Measurements from ENCODE around the gene NLRC5. TPM values are rescaled to one million over a fixed set of nuclear protein-coding genes. Genes with fewer than 3 reads are reported as not detected.

Gene NLRC5
- total RNA-seq, 3 donors from 2014 or later (not counting 1 experiment from before 2014, with no cell fraction given), result 320 to 563 (median 535) TPM

DNA sequence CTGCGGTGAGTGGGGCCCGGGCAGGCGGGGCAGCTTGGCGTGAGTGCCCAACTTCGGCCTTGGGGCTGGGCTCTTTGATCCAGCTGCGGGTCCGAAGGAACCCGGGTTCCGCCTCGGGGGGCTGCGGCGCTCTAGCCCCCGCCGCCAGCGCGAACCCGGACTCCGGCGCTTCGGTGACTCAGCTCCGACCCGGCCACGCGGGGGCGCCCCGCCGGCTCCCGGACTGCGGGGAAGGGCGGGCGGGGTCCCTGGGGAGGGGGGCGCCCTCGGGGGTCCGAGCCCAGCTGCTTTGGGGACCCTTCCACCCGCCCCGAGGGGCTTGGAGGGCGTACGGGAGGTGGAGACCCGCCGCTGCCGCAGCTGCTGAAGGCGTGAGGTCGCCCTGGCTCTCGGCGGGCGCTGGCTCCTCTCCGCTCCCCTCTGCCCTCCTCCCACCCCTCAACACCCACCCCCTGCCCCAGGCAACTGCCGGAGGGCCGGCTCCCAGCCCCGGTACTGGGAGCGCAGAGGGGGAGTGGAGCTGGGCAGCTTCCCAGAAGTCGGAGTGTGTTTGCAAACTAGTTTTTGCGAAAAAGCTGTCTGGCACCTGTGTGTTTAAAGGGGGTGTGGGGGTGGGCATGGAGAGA, 103.5 kb downstream of the NLRC5 start:
- H3K36me3 Mint-ChIP-seq, result no peaks in the 10 kb centered on the region
- under 1% methylated on average over 52 of the region's 53 CpGs for WGBS (ENCODE audit: insufficient coverage)
- Histone ChIP-seq H3K9me3 (ENCODE audit: control insufficient read depth, insufficient read depth, low read length) (no peaks in the 10 kb centered on the region), H3K4me1 (ENCODE audit: control insufficient read depth, insufficient read depth, low read length) (peaks cover 17% of the 10 kb centered on the region), H3K27ac (ENCODE audit: low read length) (no peak overlapping the region), H3K36me3 (ENCODE audit: control insufficient read depth, insufficient read depth, low read length) (no peaks in the 10 kb centered on the region), H3K27me3 (ENCODE audit: control insufficient read depth, insufficient read depth, low read length) (peaks cover 16% of the 10 kb centered on the region), H3K4me3 (ENCODE audit: low read length) (peak overlapping the region; percentile 31)
- DNase-seq (peak in 1 of 2 donors; percentile 68), ATAC-seq (peak; percentile 51 to 74 (median 68))
- H3K27ac Mint-ChIP-seq, result no peak overlapping the region
- no peaks in the 10 kb centered on the region for H3K9me3 Mint-ChIP-seq
- peaks cover 9 to 12% of the 10 kb centered on the region in 2 donors for H3K4me1 Mint-ChIP-seq
- intact Hi-C loops (cut with micrococcal nuclease), result no loop called here
- peaks cover 10 to 27% of the 10 kb centered on the region in 2 donors for H3K27me3 Mint-ChIP-seq (ENCODE audit: low read depth in 2 of 2)
- H3K4me3 Mint-ChIP-seq, result no peak overlapping the region
- TF ChIP-seq, protein P1, sequence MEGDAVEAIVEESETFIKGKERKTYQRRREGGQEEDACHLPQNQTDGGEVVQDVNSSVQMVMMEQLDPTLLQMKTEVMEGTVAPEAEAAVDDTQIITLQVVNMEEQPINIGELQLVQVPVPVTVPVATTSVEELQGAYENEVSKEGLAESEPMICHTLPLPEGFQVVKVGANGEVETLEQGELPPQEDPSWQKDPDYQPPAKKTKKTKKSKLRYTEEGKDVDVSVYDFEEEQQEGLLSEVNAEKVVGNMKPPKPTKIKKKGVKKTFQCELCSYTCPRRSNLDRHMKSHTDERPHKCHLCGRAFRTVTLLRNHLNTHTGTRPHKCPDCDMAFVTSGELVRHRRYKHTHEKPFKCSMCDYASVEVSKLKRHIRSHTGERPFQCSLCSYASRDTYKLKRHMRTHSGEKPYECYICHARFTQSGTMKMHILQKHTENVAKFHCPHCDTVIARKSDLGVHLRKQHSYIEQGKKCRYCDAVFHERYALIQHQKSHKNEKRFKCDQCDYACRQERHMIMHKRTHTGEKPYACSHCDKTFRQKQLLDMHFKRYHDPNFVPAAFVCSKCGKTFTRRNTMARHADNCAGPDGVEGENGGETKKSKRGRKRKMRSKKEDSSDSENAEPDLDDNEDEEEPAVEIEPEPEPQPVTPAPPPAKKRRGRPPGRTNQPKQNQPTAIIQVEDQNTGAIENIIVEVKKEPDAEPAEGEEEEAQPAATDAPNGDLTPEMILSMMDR (IDR thresholded peaks at IDR 0.05), result peak; percentile 65

DNA sequence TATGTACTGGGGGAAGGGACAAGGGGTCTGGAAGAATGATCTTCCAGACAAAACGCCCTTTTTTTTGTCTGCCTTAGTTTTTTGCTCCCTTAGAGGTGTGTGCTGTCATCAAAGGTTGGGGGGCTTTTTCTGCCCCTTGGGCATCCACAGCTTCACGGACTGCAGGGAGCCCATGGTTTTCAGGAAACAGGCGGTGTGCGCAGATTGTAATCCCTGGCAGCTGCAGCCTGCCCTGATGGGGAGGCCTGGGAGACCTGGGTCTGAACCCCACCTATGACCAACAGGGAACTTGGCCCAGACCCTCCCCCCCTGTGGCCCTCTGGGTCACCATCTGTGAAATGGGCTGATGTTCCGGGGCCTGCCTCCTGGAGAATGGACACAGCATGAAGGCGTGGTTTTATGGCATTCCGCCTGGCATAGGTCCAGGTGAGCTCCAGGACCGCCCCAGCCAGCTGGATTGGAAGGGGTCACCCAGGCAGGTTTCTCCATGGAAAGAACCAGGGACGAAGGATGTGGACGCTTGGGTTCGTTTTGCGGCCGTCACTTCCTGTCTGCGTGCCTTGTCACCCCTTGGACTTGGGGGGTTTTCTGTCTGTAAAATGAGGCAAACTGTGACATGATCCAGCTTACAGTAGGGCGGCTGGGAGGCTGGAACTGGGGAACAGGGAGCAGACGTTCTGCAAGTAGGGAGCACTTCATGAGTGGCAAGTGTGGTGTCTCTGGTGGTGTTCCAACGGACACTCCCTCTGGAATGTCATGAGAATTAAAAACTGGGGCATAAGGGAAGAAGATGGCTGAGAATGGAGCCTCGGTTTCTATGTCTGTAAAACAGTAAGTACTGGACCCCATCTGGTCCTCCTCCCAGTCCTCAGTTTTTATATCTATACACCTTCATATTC, 104.6 kb downstream of the NLRC5 start:
- Histone ChIP-seq H3K27me3 (ENCODE audit: control insufficient read depth, insufficient read depth, low read length) (peaks cover 16% of the 10 kb centered on the region), H3K9me3 (ENCODE audit: control insufficient read depth, insufficient read depth, low read length) (no peaks in the 10 kb centered on the region), H3K27ac (ENCODE audit: low read length) (no peak overlapping the region), H3K4me3 (ENCODE audit: low read length) (no peak overlapping the region), H3K36me3 (ENCODE audit: control insufficient read depth, insufficient read depth, low read length) (no peaks in the 10 kb centered on the region), H3K4me1 (ENCODE audit: control insufficient read depth, insufficient read depth, low read length) (peaks cover 17% of the 10 kb centered on the region)
- H3K27me3 Mint-ChIP-seq (ENCODE audit: low read depth in 2 of 2), result peaks cover 10 to 27% of the 10 kb centered on the region in 2 donors
- intact Hi-C loops (cut with micrococcal nuclease), result no loop called here
- H3K4me1 Mint-ChIP-seq, result peaks cover 9 to 12% of the 10 kb centered on the region in 2 donors
- no peak overlapping the region for H3K27ac Mint-ChIP-seq
- no peaks in the 10 kb centered on the region for H3K36me3 Mint-ChIP-seq
- DNase-seq (no peak), ATAC-seq (no peak)
- peak overlapping the region; percentile 57 for H3K4me3 Mint-ChIP-seq
- H3K9me3 Mint-ChIP-seq, result no peaks in the 10 kb centered on the region
- 89% methylated on average over 17 of the region's 18 CpGs for WGBS (ENCODE audit: insufficient coverage)
- TF ChIP-seq, protein P1 (IDR thresholded peaks at IDR 0.05), result no peak

DNA sequence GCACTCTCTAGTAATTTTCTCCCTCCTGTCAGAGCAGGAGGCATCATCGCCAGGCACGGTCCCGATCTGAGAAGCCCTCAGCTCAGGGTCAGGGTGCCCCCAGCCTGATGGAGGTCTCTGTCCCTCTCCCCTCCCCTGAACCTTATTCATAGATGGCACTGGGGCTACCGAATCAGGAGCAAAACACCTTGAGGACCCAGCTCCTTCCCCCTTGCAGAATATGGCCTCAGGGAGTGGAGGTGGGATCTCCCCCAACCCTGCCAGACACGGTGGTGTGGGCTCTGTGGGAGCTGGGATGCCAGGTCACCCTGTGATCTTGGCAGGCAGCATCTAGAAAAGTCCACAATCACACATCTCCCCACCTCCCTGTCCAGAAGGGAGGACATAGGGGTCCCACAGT, 105.6 kb downstream of the NLRC5 start:
- Mint-ChIP-seq H3K4me3 (no peak overlapping the region), H3K36me3 (no peaks in the 10 kb centered on the region), H3K27ac (no peak overlapping the region), H3K4me1 (peaks cover 9 to 13% of the 10 kb centered on the region in 2 donors), H3K9me3 (no peaks in the 10 kb centered on the region), H3K27me3 (ENCODE audit: low read depth in 2 of 2) (peaks cover 10 to 28% of the 10 kb centered on the region in 2 donors)
- H3K36me3 ChIP-seq (ENCODE audit: control insufficient read depth, insufficient read depth, low read length), result no peaks in the 10 kb centered on the region
- peaks cover 17% of the 10 kb centered on the region for H3K4me1 ChIP-seq (ENCODE audit: control insufficient read depth, insufficient read depth, low read length)
- no peak overlapping the region for H3K27ac ChIP-seq (ENCODE audit: low read length)
- ATAC-seq (no peak), DNase-seq (no peak)
- H3K9me3 ChIP-seq (ENCODE audit: control insufficient read depth, insufficient read depth, low read length), result no peaks in the 10 kb centered on the region
- WGBS (ENCODE audit: insufficient coverage), result 96% methylated on average over 4 of the region's 5 CpGs
- intact Hi-C loops (cut with micrococcal nuclease), result no loop called here
- H3K27me3 ChIP-seq (ENCODE audit: control insufficient read depth, insufficient read depth, low read length), result peaks cover 16% of the 10 kb centered on the region
- no peak overlapping the region for H3K4me3 ChIP-seq (ENCODE audit: low read length)
- TF ChIP-seq, protein P1 (IDR thresholded peaks at IDR 0.05), result no peak

Data from natural killer cell (primary cell).